Urinary bladder (tissue), 4 donors: ENCODE results near the gene MSX1. TPM values are rescaled to one million over a fixed set of nuclear protein-coding genes. Genes with fewer than 3 reads are reported as not detected.

Experiments used
- DNase-seq: peaks from one replicate; pipeline ENCODE4 v3.0.0-alpha.2; 2015; ENCODE audit errors: extremely low spot score
- H3K27ac ChIP-seq: one replicate; pipeline ENCODE4 v1.5.1; 2013; ENCODE audit warnings: low read depth, mild to moderate bottlenecking, moderate library complexity
- H3K36me3 ChIP-seq: one replicate; pipeline ENCODE4 v1.6.1; 2013; ENCODE audit warnings: mild to moderate bottlenecking, moderate library complexity; ENCODE audit not compliant: insufficient read depth
- H3K4me1 ChIP-seq: one replicate; pipeline ENCODE4 v1.6.1; 2013; ENCODE audit warnings: mild to moderate bottlenecking, moderate library complexity; ENCODE audit not compliant: insufficient read depth
- H3K4me3 ChIP-seq: one replicate; pipeline ENCODE4 v1.5.1; 2013; ENCODE audit warnings: low read depth, low read length
- WGBS: extraction: QIAGEN DNeasy Blood & Tissue Kit; methylation state at CpG from one replicate; pipeline ENCODE4 v1.1.7; 2013; 5-methylcytosine and 5-hydroxymethylcytosine counted together
- polyA plus RNA-seq: library from polyadenylated mRNA; stranded (reverse); fragments of 200-250 nt; gene quantifications from one replicate; pipeline ENCODE4 v1.2.3, GENCODE V29; 2013
- total RNA-seq: library from RNA; depleted of rRNA; stranded (reverse); fragments of >200 nt; gene quantifications from one replicate; pipeline ENCODE4 v1.2.3, GENCODE V29; 2014
- donor health status: healthy with polysubstance abuse.
- donor health status: healthy.

The MSX1 gene
- total and polyA plus RNA-seq, 2 donors, result 4.7 to 15.2 TPM

DNA sequence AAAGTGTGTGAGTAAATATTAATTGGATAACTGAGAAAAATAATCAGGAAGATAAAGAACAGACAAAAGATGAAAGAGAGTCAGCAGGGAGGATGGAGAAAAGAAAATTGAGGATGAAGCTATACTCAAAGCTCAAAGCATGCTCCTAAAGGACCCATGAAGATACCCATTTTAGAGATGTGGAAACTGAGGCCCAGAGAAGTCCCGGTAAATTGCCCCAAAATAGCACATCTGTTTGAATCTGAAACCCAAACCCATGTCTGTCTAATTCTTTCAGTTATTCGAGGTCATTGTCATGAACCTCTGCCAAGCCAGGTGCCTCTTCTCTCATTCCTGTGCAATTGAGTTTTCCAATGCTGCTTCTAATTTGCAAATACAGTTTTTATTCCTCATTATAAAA, 29.6 kb upstream of the MSX1 start:
- Histone ChIP-seq H3K36me3 (no peaks in the 10 kb centered on the region), H3K4me1 (no peaks in the 10 kb centered on the region), H3K4me3 (no peak overlapping the region), H3K27ac (no peak overlapping the region)
- no peak for DNase-seq
- WGBS, result 87% methylated on average over 2 of the region's 2 CpGs

DNA sequence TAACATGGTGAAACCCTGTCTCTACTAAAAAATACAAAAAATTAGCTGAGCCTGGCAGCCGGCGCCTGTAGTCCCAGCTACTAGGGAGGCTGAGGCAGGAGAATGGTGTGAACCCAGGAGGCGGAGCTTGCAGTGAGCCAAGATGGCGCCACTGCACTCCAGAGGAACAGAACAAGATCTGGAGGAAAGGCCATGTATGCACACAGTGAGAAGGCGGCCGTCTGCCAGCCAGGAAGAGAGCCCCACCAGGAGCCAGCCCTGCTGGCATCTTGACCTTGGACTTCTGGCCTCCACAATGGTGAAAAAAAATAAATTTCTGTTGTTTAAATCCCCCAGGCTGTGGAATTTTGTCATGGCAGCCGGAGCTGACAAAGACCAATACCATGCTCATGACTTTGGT, 28.2 kb upstream of the MSX1 start:
- 87% methylated on average over 7 of the region's 7 CpGs for WGBS
- no peaks in the 10 kb centered on the region for H3K36me3 ChIP-seq

DNA sequence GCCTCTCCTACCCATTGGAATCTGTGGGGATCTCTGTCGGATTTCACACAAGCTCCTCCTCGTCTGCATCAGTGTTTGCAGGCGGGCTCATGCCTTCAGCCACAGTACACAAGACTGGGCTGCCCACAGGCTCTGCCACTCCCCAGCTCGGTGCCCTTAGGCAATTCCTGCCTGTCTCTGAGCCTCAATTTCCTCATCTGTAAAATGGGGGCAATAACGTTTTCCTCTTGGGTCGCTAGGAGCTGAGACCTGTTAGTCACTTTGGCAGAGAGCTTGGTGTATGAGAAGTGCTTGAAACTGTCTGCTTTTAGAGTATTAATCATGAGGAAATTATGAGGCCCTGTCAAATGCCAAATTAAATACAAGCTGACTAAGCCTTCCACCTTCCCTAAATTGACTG, 27.6 kb upstream of the MSX1 start:
- WGBS, result 83% methylated on average over 6 of the region's 6 CpGs
- Histone ChIP-seq H3K36me3 (no peaks in the 10 kb centered on the region), H3K4me1 (no peaks in the 10 kb centered on the region), H3K4me3 (no peak overlapping the region), H3K27ac (no peak overlapping the region)
- DNase-seq, result no peak

More for the DNA sequence above, 28.2 kb upstream of the MSX1 start:
- Histone ChIP-seq H3K4me1 (no peaks in the 10 kb centered on the region), H3K27ac (no peak overlapping the region), H3K4me3 (no peak overlapping the region)
- DNase-seq, result no peak

DNA sequence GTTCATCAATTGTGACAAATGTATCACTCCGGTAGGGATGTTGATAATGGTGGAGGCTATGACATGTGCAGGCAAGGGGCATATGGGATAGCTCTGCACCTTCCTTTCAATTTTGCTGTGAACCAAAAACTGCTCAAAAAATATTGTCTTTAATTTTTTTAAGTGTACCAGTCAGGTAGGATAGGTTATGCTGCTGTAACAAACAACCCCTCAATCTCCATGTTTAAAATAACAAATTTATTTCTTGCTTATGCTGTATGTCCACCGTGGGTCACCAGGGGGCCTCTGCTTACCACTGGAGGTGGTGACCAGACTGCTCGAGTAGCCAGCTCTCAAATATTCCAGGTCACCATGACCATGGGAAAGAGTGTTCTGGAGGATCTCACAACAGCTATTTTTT, 23.4 kb upstream of the MSX1 start:
- 90% methylated on average over 3 of the region's 3 CpGs for WGBS
- Histone ChIP-seq H3K4me3 (no peak overlapping the region), H3K4me1 (no peaks in the 10 kb centered on the region), H3K27ac (no peak overlapping the region), H3K36me3 (no peaks in the 10 kb centered on the region)
- DNase-seq, result no peak

DNA sequence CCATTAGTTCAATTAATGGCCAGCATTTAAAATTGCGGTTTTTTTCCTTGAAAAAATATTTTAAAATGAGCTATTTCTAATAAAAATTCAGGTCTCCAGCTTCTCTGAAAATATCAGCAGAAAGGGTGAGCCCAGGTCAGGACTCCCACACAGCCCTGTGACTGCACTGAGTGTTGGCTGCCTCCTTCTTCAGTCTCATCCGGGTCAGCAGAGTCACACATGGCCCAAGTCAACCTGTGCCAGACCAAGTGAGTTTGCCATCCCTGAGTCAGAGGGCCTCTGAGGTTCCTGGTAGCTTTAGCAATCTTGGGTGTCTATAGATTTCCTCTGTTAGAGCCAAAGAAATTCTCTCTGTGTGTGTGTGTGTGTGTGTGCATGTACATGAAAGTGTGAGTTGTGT, 22.1 kb upstream of the MSX1 start:
- Histone ChIP-seq H3K36me3 (no peaks in the 10 kb centered on the region), H3K27ac (no peak overlapping the region), H3K4me3 (no peak overlapping the region), H3K4me1 (no peaks in the 10 kb centered on the region)
- WGBS, result 77% methylated on average over 2 of the region's 2 CpGs
- no peak for DNase-seq

DNA sequence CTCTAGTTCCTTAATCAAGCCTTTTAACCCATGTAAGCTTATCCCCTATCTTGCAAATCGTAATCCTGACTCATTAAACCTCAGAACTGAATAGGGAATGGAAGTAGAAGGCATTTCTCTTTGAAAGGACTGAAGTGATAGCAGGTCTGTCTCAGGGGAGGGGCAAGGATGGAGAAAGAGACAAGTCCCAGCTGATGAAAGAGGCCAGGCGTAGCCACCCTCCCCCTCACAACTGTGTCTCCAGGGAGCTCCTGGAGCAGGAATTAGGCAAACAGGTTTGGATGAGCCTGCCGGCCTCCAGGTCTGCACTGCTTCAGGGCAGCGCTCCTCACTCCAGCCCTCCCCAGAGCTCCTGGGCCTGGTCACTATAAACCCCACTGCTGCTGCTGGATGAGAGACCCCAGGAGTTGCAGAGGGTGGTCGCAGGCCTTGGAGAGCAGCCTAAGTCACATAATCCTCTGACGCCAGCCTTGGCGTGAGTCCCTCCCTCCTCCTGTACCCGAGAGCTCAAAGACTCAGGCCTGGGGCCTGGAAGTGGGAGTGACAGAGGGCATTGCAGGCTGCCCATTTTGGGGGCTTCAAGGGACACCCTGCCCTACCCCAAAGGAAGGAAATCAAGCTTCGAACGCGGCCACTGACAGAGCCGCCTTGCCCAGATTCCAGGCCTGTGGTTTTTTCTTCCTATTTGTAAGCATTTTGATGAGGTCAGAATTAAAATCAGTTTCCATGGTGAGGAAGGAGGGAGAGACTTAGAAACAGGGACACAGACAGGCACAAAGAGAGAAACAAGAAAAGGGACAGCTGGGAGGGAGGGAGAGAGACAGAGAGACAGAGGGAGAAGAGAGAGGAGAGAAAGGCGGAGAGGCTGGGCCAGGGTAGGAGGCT, 21.2 kb upstream of the MSX1 start:
- Histone ChIP-seq H3K36me3 (no peaks in the 10 kb centered on the region), H3K4me3 (no peak overlapping the region), H3K27ac (no peak overlapping the region), H3K4me1 (no peaks in the 10 kb centered on the region)
- WGBS, result 57% methylated on average over 13 of the region's 13 CpGs
- DNase-seq, result no peak

DNA sequence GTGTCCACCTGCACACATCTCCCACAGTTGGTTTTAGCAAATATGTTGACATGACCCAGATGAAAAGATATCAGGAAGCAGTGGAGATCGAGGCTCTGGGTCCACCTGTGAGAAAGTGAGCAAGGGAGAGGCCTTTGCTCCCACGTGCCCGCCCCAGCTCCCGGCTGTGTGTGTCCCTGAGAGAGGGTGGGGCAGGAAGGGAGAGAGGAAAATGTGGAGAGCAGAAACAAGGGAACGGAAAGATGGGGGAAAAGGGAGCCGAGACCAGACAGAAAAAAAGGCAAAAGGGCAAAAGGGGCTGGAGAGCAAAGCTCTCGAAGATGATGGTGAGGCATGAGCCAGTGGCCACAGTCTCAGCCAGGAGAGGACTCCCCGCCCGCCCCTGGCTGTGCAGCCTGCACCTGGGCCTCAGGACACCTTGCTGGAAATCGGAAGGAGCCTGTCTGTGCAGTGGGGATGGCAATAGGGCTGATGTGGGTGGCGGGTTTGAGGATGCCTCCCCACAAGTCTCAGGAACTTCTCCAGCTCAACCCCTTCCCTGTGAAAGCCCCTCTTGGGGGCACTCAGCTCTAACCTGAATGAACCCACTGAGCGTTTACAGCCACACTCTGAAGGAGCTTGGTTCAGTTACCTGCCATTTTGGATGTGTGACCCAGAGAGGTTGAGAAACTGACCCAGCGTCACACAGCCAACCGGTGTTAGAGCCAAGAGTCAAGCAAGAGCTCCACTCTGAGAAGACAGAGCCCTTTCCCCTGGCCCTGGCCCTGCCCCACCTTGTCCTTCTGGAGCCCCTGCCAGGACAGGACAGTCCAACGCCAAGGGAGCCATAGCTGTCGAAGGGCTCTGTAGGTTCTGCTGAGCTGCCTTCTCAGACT, 20.3 kb upstream of the MSX1 start:
- H3K4me3 ChIP-seq, result no peak overlapping the region

DNA sequence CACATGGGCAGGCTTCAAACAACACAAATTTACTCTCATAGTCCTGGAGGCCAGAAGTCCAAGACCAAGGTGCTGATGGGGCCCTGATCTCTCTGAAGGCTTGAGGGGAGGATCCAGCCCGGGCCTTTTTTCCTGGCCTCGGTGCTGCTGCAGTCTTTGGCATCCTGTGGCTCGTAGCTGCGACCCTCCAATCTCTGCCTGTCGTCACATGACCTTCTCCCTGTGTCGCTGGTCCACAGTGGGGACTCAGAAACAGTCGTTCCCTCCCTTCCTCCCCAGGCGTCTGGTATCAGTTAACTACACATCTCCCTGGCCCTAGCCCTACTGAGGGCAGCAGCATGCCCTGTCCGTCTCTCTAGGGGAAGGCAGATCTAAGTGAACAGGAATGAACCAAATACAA, 19.1 kb upstream of the MSX1 start:
- 53% methylated on average over 9 of the region's 9 CpGs for WGBS

More for the DNA sequence above, 20.3 kb upstream of the MSX1 start:
- DNase-seq, result no peak
- 71% methylated on average over 16 of the region's 16 CpGs for WGBS
- Histone ChIP-seq H3K36me3 (no peaks in the 10 kb centered on the region), H3K4me1 (no peaks in the 10 kb centered on the region), H3K27ac (no peak overlapping the region)

DNA sequence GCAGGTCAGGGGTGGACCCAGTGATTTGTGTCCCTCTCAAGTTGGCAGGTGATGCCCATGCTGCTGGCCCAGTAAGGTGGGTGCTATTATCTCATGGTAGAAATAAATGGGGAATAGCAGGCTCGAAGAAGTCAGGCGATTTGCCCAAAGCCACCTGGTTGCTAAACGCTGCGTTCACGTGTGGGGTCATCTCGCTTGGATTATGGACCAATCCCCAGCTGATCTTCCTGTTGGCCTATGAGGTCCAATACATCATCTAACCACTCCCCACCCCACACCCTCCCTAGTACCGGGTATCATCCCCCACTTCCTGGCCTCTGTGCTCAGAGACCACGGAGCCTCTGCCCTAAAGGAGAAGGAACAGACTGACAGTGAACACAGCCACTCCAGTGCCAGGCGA, 18.3 kb upstream of the MSX1 start:
- 81% methylated on average over 9 of the region's 9 CpGs for WGBS
- H3K27ac ChIP-seq, result no peak overlapping the region
- no peak overlapping the region for H3K4me3 ChIP-seq
- no peaks in the 10 kb centered on the region for H3K36me3 ChIP-seq
- no peak for DNase-seq
- no peaks in the 10 kb centered on the region for H3K4me1 ChIP-seq

More for the DNA sequence above, 19.1 kb upstream of the MSX1 start:
- DNase-seq, result no peak
- H3K27ac ChIP-seq, result no peak overlapping the region
- H3K4me3 ChIP-seq, result no peak overlapping the region
- H3K36me3 ChIP-seq, result no peaks in the 10 kb centered on the region
- H3K4me1 ChIP-seq, result no peaks in the 10 kb centered on the region

DNA sequence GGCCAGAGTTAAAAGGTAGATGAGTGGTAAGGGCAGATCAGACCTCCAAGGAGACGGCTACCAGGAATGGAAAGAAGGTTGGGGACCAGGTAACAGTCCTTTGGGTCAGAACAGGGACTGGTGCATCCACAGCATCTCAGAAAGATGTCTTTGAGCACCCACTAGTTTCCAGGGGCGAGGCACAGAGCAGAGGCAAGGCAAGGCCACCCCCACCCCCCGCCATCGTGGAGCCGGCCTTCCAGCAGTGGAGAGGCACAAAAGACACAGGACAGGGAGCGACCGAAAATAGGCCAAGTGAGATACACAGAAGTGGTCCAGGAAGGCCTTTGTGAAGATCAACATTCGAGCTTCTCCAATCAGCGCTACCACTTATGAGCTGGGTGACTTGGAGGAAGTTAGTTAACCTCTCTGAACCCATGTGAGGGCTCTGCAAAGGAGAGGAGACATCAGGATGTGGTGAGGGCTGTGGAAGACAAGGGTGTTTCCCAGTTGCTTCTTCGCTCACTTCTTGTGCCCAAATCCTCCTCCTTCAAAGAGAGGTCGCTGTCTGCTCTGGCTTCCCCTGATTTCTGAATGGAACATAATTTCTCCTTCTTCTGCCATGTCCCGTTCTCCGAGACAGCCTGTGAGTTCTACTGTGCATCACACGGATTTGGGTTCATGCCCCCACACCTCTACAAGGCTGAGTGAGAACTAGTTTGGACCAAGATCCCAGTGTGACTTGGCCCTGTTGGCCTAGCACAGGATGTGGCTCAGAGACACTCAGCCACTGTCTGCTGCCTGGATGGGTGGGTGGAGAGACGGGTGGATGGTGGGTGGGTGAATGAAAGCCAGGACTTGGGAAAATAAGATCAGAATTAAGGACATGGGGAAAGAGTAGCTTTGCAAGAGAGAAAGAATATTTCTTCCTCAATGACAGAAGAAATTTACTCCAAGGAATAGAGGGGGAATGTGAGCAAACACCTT, 16.7 kb upstream of the MSX1 start:
- WGBS, result 87% methylated on average over 15 of the region's 15 CpGs
- H3K4me1 ChIP-seq, result no peaks in the 10 kb centered on the region

DNA sequence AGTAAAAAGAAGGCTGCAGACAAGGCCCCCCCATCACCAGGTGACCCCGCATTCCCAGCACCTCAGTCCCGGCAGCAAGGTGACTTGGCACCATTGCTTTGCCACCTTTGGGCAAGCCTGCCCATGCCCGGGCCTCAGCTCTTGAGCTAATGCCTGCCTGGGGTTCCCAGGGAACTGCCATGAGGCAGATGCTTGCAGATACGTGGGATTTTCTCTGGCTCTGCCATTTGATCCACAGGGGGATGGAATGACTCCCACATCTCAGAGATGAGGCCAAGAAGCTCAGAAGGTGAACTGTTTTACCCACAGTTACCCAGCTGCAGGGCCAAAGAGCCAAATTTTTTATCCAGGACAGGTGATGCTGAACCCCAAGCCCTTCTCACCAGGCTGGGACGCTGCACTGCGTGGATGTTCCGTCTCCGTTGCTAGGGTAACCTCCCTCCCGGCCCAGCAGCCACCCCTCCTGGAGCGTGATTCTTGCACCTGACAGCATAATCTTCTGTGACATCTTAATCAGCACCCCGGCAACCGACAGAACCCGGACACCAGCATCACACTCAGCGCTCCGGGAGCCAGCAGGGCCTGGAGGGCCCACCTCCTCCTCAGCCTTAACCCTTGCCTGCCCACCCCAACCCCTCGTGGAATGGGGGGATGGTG, 15.7 kb upstream of the MSX1 start:
- WGBS, result 34% methylated on average over 16 of the region's 16 CpGs
- DNase-seq, result no peak
- Histone ChIP-seq H3K36me3 (no peaks in the 10 kb centered on the region), H3K4me3 (no peak overlapping the region), H3K27ac (no peak overlapping the region), H3K4me1 (no peaks in the 10 kb centered on the region)

More for the DNA sequence above, 16.7 kb upstream of the MSX1 start:
- no peak overlapping the region for H3K27ac ChIP-seq
- DNase-seq, result no peak
- no peak overlapping the region for H3K4me3 ChIP-seq
- no peaks in the 10 kb centered on the region for H3K36me3 ChIP-seq

DNA sequence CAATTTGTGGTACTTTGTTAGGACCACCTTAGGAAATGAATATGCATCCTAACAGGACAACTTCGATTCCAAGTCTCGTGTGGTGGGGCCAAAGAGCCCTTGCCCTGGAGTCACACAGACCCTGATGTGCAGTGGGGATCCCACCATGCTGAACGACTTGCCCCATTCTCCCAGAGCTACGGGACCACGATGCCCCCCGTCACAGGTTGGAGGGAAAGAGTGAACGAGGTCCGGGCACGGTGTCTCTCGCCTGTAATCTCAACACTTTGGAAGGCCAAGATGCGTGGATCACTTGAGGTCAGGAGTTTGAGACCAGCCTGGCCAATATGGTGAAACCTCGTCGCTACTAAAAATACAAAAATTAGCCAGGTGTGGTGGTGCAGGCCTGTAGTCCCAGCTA, 14.4 kb upstream of the MSX1 start:
- no peaks in the 10 kb centered on the region for H3K36me3 ChIP-seq
- no peak overlapping the region for H3K27ac ChIP-seq
- H3K4me3 ChIP-seq, result no peak overlapping the region
- DNase-seq, result no peak
- H3K4me1 ChIP-seq, result no peaks in the 10 kb centered on the region
- WGBS, result 95% methylated on average over 13 of the region's 13 CpGs

DNA sequence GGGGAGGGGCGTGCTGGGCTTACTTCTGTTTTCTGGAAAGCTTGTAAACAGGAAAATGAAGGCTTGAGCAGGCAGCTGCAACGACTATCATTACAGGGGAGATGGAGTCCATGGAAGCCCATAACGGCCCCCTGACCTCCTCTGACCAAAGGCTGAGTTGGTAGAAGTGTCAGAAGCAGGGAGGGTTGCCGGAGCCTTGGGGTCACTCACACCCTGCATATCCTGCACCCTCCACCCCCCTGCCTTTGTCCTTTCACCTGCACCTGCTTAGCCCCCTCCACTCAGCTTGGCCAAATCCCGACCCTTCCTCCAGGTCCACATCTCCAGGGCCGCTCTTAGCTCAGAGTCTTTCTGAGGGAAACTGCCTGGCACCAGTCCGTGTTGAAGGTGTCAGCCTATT, 12.5 kb upstream of the MSX1 start:
- Histone ChIP-seq H3K36me3 (no peaks in the 10 kb centered on the region), H3K27ac (no peak overlapping the region), H3K4me3 (no peak overlapping the region), H3K4me1 (no peaks in the 10 kb centered on the region)
- no peak for DNase-seq
- WGBS, result 54% methylated on average over 7 of the region's 7 CpGs
